Measurements from ENCODE around the gene CLEC2D.

DNA sequence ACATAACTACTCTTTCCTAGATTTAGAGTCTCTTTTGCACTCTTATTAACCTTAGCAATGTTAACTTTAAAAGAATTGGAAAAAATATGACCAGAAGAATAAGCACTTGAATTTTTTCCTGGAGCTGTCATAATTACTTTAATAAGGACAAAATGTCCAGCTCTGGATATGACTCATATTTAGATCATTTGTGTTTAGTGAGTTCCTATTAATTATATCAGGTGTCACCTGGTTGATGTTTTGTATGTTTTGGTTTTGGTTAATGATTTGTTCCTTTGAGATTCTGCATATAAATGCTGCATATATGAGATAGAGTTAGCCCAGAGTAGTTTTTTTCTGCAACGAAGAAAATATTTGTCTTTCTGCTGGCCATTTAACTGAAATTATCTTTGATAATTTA, 58.3 kb downstream of the CLEC2D start:
- TF ChIP-seq, protein P1, sequence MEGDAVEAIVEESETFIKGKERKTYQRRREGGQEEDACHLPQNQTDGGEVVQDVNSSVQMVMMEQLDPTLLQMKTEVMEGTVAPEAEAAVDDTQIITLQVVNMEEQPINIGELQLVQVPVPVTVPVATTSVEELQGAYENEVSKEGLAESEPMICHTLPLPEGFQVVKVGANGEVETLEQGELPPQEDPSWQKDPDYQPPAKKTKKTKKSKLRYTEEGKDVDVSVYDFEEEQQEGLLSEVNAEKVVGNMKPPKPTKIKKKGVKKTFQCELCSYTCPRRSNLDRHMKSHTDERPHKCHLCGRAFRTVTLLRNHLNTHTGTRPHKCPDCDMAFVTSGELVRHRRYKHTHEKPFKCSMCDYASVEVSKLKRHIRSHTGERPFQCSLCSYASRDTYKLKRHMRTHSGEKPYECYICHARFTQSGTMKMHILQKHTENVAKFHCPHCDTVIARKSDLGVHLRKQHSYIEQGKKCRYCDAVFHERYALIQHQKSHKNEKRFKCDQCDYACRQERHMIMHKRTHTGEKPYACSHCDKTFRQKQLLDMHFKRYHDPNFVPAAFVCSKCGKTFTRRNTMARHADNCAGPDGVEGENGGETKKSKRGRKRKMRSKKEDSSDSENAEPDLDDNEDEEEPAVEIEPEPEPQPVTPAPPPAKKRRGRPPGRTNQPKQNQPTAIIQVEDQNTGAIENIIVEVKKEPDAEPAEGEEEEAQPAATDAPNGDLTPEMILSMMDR (IDR thresholded peaks at IDR 0.05) = no peak
- no peak for TF ChIP-seq EZH2 (IDR thresholded peaks at IDR 0.05; ENCODE audit: borderline replicate concordance, insufficient read depth, low read depth, low read length, poor library complexity, severe bottlenecking)
